SHP77 (cell line): ENCODE measurements around the gene MAN2A1.
"Not testable (repeated sequence)": the region's sequence is repeated elsewhere in the genome, so short reads cannot be mapped to it uniquely, and the experiment has no call there.

ENCODE experiments used
- DNase-seq, 2 experiments: peaks; one replicate each; lab custom pipeline; 2025; lab: John Stamatoyannopoulos, UW

Gene MAN2A1

GRCh38 chr5:109826426-109826825, 136.7 kb downstream of the MAN2A1 start:
- no peak for DNase-seq

DNA sequence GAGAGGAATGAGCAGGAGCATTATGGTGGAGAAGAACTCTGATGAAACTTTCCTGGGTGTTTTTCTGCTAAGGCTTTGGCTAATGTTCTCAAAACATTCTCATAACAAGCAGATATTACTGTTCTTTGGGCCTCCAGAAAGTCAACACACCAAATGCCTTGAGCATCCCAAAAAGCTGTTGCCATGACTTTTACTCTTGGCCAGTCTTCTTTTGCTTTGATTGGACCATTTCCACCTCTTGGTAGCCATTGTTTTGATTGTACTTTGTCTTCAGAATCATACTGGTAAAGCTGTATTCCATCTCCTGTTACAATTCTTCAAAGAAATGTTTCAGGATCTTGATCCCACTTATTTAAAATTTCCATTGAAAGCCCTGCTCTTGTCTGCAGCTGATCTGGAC, 139.6 kb downstream of the MAN2A1 start:
- DNase-seq, result no peak

GRCh38 chr5:109830955-109831502, 141.3 kb downstream of the MAN2A1 start:
- no peak for DNase-seq

DNA sequence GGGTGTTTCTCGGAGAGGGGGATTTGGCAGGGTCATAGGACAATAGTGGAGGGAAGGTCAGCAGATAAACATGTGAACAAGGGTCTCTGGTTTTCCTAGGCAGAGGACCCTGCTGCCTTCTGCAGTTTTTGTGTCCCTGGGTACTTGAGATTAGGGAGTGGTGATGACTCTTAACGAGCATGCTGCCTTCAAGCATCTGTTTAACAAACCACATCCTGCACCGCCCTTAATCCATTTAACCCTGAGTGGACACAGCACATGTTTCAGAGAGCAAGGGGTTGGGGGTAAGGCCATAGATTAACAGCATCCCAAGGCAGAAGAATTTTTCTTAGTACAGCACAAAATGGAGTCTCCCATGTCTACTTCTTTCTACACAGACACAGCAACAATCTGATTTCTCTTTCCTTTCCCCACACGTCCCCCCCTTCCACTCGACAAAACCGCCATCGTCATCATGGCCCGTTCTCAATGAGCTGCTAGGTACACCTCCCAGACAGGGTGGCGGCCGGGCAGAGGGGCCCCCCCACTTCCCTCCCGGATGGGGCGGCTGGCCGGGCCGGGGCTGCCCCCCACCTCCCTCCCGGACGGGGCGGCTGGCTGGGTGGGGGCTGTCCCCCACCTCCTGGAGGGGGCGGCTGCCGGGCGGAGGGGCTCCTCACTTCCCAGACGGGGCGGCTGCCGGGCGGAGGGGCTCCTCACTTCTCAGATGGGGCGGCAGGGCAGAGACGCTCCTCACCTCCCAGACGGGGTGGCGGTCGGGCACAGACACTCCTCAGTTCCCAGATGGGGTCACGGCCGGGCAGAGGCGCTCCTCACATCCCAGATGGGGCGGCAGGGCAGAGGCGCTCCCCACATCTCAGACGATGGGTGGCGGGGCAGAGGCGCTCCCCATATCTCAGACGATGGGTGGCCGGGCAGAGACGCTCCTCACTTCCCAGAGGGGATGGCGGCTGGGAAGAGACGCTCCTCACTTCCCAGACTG, 142.8 kb downstream of the MAN2A1 start:
- not testable (repeated sequence) for DNase-seq

DNA sequence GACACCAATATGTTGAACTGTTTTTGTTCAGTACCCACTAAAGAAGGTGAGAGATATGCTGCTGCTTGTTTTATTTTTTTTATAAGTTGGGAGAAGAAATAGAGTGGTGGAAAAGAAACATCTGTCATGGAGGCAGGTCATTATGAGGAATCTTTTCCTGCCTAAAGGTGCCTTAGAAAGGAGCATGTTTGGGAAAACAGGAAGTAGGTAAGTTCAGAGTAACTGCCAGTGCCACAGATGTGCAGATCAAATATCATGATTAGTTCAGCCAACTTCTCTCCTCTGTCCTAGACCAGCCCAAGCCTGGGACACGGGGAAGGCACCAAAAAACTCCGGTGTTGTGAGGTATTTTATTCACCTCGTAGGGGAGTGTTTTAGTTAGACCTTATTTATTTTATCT, 144.2 kb downstream of the MAN2A1 start:
- no peak for DNase-seq

GRCh38 chr5:109836280-109836679, 146.6 kb downstream of the MAN2A1 start:
- DNase-seq, result no peak

DNA sequence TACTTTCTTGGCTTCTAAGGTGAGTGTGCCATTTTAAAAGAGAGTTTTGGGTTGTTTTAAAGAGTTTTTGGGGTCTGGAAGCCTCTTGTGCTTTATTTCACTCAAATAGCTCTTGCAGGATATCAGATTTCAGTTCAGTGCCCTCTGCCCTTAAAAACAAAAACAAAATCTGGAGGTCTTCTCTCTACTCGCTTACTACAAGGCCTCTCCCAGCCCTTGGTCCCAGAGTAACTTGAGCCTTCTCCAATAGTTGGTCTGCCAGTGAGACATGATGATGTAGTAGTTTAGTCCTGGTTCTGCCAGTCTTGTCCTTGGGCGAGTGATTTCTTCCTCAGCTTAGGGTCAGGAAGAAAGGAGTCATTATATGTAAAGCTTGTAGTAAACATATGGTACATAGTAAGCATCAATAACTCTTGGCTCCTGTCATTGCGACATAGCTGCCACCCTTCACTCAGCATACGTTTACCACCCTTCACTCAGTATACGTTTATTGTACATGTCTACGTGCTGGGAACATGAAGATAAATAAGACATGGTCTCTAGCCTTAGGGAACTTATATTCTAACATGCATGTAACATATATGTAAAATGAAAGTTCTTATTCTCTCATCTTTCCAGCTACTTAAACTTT, 147.6 kb downstream of the MAN2A1 start:
- no peak for DNase-seq

GRCh38 chr5:109838157-109838556, 148.4 kb downstream of the MAN2A1 start:
- no peak for DNase-seq

- DNase-seq, result no peak
Observed at GRCh38 chr5:109844148-109844547, 154.4 kb downstream of the MAN2A1 start.

DNA sequence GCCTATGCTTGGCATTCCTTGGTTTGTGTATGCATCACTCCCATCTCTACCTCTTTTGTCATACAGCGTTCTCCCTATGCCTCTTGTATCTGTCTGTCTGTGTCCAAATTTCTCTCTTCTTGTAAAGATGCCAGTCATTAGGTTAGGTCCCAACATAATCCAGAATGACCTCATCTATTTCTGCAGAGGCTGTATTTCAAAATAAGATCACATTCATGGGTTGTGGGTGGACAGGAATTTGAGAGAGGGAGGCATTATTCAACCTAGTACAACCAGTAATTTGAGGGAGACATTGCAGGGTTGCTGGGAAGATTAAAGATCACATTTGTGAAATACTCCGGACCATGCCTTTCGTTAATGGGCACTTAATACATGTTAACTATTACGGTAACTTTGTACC, 155.0 kb downstream of the MAN2A1 start:
- DNase-seq, result no peak

- DNase-seq, result no peak
Observed at GRCh38 chr5:109848130-109848529, 158.4 kb downstream of the MAN2A1 start.

DNA sequence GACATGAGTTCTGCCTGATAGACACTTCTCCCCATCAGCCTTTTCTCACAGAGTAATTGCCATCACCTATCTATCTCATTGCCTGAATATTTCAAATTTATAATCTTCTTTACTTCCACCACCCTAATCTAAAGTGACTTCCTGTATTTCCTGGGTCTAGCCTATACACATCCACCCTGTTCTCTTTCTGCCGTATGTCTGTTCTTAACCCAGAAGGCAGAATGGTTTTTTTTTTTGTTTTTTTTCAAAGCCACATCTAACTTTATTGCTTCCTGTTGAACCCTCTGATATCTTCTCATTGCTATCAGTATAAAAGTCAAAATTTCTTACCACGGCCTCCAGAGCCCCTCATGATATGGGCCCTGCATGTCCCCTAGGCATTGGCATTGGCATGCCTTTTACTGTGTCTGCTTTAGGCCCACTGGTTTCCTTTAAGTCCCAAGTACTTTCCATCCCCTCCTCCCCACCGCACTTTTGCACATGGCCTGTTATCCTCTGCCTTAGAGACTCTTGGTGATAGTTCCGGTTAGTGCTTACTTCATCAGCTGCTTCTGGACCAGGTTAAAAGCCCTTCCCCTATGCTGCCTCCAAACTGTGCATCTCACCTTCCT, 159.9 kb downstream of the MAN2A1 start:
- no peak for DNase-seq

DNA sequence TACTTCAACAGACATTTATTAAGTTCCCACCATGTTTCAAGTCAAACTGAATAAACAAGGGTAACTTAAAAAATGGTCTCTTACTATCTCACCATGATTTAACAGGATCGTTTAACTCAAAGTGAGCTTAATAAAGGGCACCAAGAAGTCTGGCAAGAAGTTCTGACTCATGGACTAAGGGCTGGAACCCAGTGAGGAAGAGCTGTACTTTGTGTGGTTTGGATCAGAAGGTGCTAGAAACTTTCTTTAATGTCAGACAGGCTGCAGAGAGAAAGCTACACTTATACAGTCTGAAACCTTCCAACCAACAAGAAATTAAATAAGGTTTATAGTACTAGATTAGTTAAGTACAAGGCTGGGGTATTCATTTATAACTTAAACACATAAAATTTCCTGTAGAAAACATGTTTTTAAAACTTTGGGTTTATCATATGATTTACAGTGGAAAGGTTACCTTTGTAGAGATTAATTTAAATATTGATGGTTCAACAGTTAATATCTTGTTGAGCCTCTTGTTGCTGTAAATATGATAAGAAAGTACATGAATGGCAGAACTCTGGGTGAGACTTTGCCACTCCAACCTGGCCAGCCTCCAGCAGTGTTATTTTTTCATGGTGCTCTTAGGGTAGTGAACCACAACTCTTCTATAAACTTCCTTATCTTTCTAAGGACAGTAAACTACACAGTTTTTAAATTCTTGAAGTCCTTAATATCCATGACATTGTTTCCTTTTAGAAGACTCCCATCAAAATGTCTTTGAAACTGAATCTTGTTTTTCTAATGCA, 162.8 kb downstream of the MAN2A1 start:
- DNase-seq, result no peak

DNA sequence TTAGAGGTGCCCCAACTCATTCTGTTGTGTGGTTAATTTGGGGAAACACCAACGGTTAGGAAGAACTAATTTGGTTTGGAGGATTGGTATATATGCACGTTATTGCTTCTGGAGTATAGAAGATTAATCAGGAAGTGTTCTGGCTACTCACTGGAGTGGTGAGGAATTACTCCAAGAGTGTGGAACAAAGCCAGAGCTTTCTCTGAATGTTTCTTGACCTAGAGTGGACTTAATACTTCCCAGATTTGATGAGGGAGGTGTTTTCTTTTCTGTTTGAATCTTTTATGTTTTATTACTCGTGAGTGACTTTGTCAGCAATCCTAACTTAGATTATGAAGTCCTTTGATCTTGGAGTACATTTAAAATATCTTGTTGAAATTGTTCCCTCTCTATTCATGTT, 163.7 kb downstream of the MAN2A1 start:
- DNase-seq, result no peak

GRCh38 chr5:109855056-109855455, 165.3 kb downstream of the MAN2A1 start:
- DNase-seq, result no peak

GRCh38 chr5:109857405-109858031, 167.8 kb downstream of the MAN2A1 start:
- no peak for DNase-seq

GRCh38 chr5:109859537-109859936, 169.8 kb downstream of the MAN2A1 start:
- no peak for DNase-seq

- DNase-seq, result no peak
Observed at GRCh38 chr5:109862301-109862700, 172.6 kb downstream of the MAN2A1 start.

GRCh38 chr5:109863752-109864151, 174.0 kb downstream of the MAN2A1 start:
- DNase-seq, result no peak

DNA sequence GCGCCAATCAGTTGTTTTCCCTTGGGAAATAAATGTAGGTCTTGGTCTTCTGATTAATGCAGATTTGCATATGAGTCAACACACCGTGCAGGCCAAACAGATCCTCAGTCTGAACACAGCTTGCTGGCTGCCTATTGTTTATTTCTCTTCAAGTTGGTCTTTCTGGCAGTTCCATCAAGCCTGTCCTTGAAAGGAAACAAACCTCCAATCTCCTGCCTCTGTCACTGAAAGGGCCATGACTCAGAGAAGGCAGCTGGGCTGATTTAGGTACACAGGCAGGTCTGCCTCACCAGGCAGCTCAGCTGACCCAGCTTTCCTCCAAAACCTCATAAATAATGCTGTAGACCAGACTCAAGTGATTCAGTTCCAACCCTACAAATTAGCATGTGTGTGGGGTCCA, 175.9 kb downstream of the MAN2A1 start:
- DNase-seq, result peak; percentile 77 to 84

DNA sequence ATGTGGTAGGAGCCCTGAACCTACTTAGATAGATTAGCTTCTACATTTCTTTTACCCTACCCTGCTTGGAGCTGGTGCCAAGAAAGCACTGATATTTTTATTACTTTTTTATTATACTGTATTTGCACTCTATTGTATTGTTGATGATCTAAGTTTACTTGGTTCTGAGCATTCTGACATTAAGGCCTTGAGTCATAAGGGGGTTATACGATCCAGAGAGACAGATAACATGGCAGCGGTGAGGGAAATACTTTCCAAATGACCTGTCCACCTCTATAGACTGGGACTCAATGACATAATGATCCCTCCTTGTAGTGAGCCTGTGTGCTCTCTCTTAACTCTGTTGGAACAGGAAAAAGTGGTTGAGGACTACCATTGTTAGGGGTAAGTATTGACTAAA, 176.3 kb downstream of the MAN2A1 start:
- no peak for DNase-seq
